Tibial artery (tissue), 4 donors: ENCODE results near the gene MAGOH.

Experiments
- DNase-seq, 2 donors: peaks; one replicate each; pipeline ENCODE4 v3.0.0-alpha.2; 2019
- H3K27ac ChIP-seq, 2 donors: fragments of 200-600 bp; sonication (generic) in 1 of 2; 1 replicate in 1 of 2; 2 replicates in 1 of 2; pipeline ENCODE4 v1.5.1; 2018 to 2019; ENCODE audit warnings: mild to moderate bottlenecking in 1 of 2
- H3K27me3 ChIP-seq, 2 donors: fragments of 200-600 bp; sonication (generic) in 1 of 2; one replicate each; pipeline versions ENCODE4 v1.5.1 to v1.6.0; 2016 to 2019
- H3K36me3 ChIP-seq, 3 donors: fragments of 200-600 bp; sonication (generic) in 2 of 3; one replicate each; pipeline ENCODE4 v1.5.1; 2016 to 2019; ENCODE audit warnings: mild to moderate bottlenecking in 2 of 3
- H3K4me1 ChIP-seq, 4 donors: fragments of 200-600 bp; sonication (generic) in 2 of 4; 1 replicate in 3 of 4; 2 replicates in 1 of 4; pipeline ENCODE4 v1.5.1; 2016 to 2019
- H3K4me3 ChIP-seq, 2 donors: fragments of 200-600 bp; sonication (generic) in 1 of 2; 1 replicate in 1 of 2; 2 replicates in 1 of 2; pipeline ENCODE4 v1.5.1; 2018 to 2019; ENCODE audit warnings: mild to moderate bottlenecking in 2 of 2
- H3K9me3 ChIP-seq, 3 donors: fragments of 200-600 bp; sonication (generic) in 1 of 3; one replicate each; pipeline ENCODE4 v1.5.1; 2016 to 2019
- CTCF ChIP-seq, 2 experiments: fragments of 200-600 bp in 1 of 2; fragments of 450-650 bp in 1 of 2; IDR thresholded peaks; one replicate each; pipeline ENCODE4 v1.5.1; 2017 to 2019; ENCODE audit warnings: antibody characterized with exemption in 2 of 2, mild to moderate bottlenecking in 1 of 2, moderate library complexity in 1 of 2
- intact Hi-C: fragments of 100-400 bp; cut with DNase I; formaldehyde crosslinking; loops from one replicate; pipeline ENCODE4 v1.15.0; 2023; ENCODE audit warnings: low total_unique reads

MAGOH gene

GRCh38 chr1:53267761-53268160, 29.4 kb upstream of the MAGOH start:
- no peak for DNase-seq
- Histone ChIP-seq H3K4me3 (no peak overlapping the region), H3K36me3 (peaks cover 0 to 36% (median 4%) of the 10 kb centered on the region in 3 donors), H3K27ac (no peak overlapping the region), H3K4me1 (no peaks in the 10 kb centered on the region), H3K27me3 (no peaks in the 10 kb centered on the region), H3K9me3 (no peaks in the 10 kb centered on the region)
- intact Hi-C loops = no loop called here
- TF ChIP-seq CTCF (IDR thresholded peaks at IDR 0.05) = no peak

GRCh38 chr1:53266038-53266437, 27.7 kb upstream of the MAGOH start:
- no peak for DNase-seq
- no peak overlapping the region for H3K27ac ChIP-seq
- no peak overlapping the region for H3K4me3 ChIP-seq
- H3K9me3 ChIP-seq = no peaks in the 10 kb centered on the region
- H3K27me3 ChIP-seq = no peaks in the 10 kb centered on the region
- intact Hi-C loops = no loop called here
- H3K36me3 ChIP-seq = peaks cover 0 to 48% (median 4%) of the 10 kb centered on the region in 3 donors
- TF ChIP-seq CTCF (IDR thresholded peaks at IDR 0.05) = no peak
- no peaks in the 10 kb centered on the region for H3K4me1 ChIP-seq

- no peak for TF ChIP-seq CTCF (IDR thresholded peaks at IDR 0.05)
- Histone ChIP-seq H3K27ac (no peak overlapping the region), H3K9me3 (no peaks in the 10 kb centered on the region), H3K4me1 (no peaks in the 10 kb centered on the region), H3K4me3 (no peak overlapping the region), H3K27me3 (no peaks in the 10 kb centered on the region), H3K36me3 (peaks cover 0 to 50% (median 4%) of the 10 kb centered on the region in 3 donors)
- no peak for DNase-seq
- intact Hi-C loops = no loop called here
Observed at GRCh38 chr1:53265581-53265980, 27.3 kb upstream of the MAGOH start.

- TF ChIP-seq CTCF (IDR thresholded peaks at IDR 0.05) = no peak
- H3K27me3 ChIP-seq = no peaks in the 10 kb centered on the region
- no peaks in the 10 kb centered on the region for H3K9me3 ChIP-seq
- intact Hi-C loops = no loop called here
- H3K27ac ChIP-seq = no peak overlapping the region
- DNase-seq = no peak
- no peaks in the 10 kb centered on the region for H3K4me1 ChIP-seq
- H3K36me3 ChIP-seq = peaks cover 0 to 61% (median 4%) of the 10 kb centered on the region in 3 donors
- H3K4me3 ChIP-seq = no peak overlapping the region
Observed at GRCh38 chr1:53264048-53264447, 25.7 kb upstream of the MAGOH start.

- Histone ChIP-seq H3K36me3 (peaks cover 0 to 70% (median 4%) of the 10 kb centered on the region in 3 donors), H3K27me3 (no peaks in the 10 kb centered on the region), H3K9me3 (no peaks in the 10 kb centered on the region), H3K27ac (no peak overlapping the region), H3K4me3 (no peak overlapping the region), H3K4me1 (no peaks in the 10 kb centered on the region)
- no peak for TF ChIP-seq CTCF (IDR thresholded peaks at IDR 0.05)
- intact Hi-C loops = no loop called here
- no peak for DNase-seq
Observed at GRCh38 chr1:53262000-53262399, 23.7 kb upstream of the MAGOH start.

GRCh38 chr1:53260631-53261247, 22.4 kb upstream of the MAGOH start:
- no peak for DNase-seq
- intact Hi-C loops = no loop called here
- Histone ChIP-seq H3K9me3 (no peaks in the 10 kb centered on the region), H3K4me1 (no peaks in the 10 kb centered on the region), H3K4me3 (no peak overlapping the region), H3K36me3 (peaks cover 0 to 70% (median 4%) of the 10 kb centered on the region in 3 donors), H3K27ac (no peak overlapping the region), H3K27me3 (no peaks in the 10 kb centered on the region)
- no peak for TF ChIP-seq CTCF (IDR thresholded peaks at IDR 0.05)
